Glomerular endothelial cell (primary cell): ENCODE data around the gene DCN. TPM values are rescaled to one million over a fixed set of nuclear protein-coding genes. Genes with fewer than 3 reads are reported as not detected.

Source experiments
- DNase-seq: peaks from one replicate; pipeline ENCODE4 v3.0.0-alpha.2; 2011; ENCODE audit warnings: low read depth, low spot score; ENCODE audit errors: extremely low read depth
- total RNA-seq: library from RNA; depleted of rRNA; stranded (reverse); fragments of >200 nt; gene quantifications from 2 replicates; pipeline ENCODE4 v1.2.3, GENCODE V29; 2015

The DCN gene
- total RNA-seq, 1 donor from 2014 or later, result 16.2 TPM

- no peak for DNase-seq
These were observed 6.2 kb upstream of the DCN start for GRCh38 chr12:91188778-91189177.

GRCh38 chr12:91186156-91186555 lies 3.5 kb upstream of the DCN start:
- no peak for DNase-seq

- no peak for DNase-seq
These were observed 2.8 kb upstream of the DCN start for GRCh38 chr12:91185421-91185820.

GRCh38 chr12:91183551-91183950 lies 934 bp upstream of the DCN start:
- DNase-seq, result no peak

GRCh38 chr12:91180582-91181395 lies 1.8 kb downstream of the DCN start:
- no peak for DNase-seq

- DNase-seq, result no peak
These were observed 2.6 kb downstream of the DCN start for GRCh38 chr12:91179966-91180561.

GRCh38 chr12:91179315-91179714 lies 3.3 kb downstream of the DCN start:
- no peak for DNase-seq

- DNase-seq, result no peak
These were observed 3.8 kb downstream of the DCN start for GRCh38 chr12:91178781-91179180.

GRCh38 chr12:91178139-91178561 lies 4.5 kb downstream of the DCN start:
- no peak for DNase-seq

GRCh38 chr12:91177381-91177780 lies 5.2 kb downstream of the DCN start:
- no peak for DNase-seq

- DNase-seq, result no peak
These were observed 5.7 kb downstream of the DCN start for GRCh38 chr12:91176915-91177314.

GRCh38 chr12:91176358-91176757 lies 6.3 kb downstream of the DCN start:
- no peak for DNase-seq

GRCh38 chr12:91173124-91173523 lies 9.5 kb downstream of the DCN start:
- DNase-seq, result no peak

- DNase-seq, result no peak
These were observed 10.5 kb downstream of the DCN start for GRCh38 chr12:91172096-91172495.

- DNase-seq, result no peak
These were observed 11.1 kb downstream of the DCN start for GRCh38 chr12:91171476-91171875.

GRCh38 chr12:91163116-91163515 lies 19.5 kb downstream of the DCN start:
- DNase-seq, result no peak

GRCh38 chr12:91161009-91161408 lies 21.6 kb downstream of the DCN start:
- no peak for DNase-seq

GRCh38 chr12:91155990-91156389 lies 26.6 kb downstream of the DCN start:
- no peak for DNase-seq

- no peak for DNase-seq
These were observed 28.5 kb downstream of the DCN start for GRCh38 chr12:91154131-91154530.

GRCh38 chr12:91144053-91144452 lies 38.6 kb downstream of the DCN start:
- no peak for DNase-seq

GRCh38 chr12:91143206-91143605 lies 39.4 kb downstream of the DCN start:
- no peak for DNase-seq

- DNase-seq, result no peak
These were observed 40.4 kb downstream of the DCN start for GRCh38 chr12:91142221-91142631.
